Measurements from ENCODE around the gene NHERF2.

The NHERF2 gene

DNA sequence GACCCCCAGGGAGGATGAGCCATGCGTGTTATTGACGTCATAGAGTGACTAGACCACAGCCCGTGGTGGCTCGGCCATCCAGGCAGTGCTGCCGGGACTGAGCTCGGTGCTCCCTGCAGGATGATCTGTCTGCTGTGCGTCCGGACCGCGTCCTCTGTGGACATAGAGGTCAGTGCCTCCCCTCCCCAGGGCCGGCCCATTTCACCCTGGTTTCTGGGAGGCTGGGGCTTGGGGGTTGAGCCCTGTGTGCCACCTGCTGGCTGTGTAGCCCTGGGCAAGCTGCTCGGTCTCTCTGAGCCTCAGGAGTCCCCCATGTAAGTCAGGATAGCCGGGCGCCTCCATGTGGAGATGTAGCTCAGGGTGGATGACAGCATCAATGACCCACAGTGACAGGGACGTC is 29.4 kb downstream of the NHERF2 start:
- H3K27me3 ChIP-seq (ENCODE audit: control insufficient read depth in 3 of 3, insufficient read depth in 3 of 3, low read depth in 1 of 3, low read length in 3 of 3), result no peaks in the 10 kb centered on the region
- H3K14ac ChIP-seq (ENCODE audit: low read length), result no peak overlapping the region
- no peak for DNase-seq (ENCODE audit: low spot score)
- H3K4me3 ChIP-seq (ENCODE audit: low read length in 2 of 2), result peak overlapping the region in 1 of 2 donors; percentile 43
- H4K8ac ChIP-seq (ENCODE audit: low read depth, low read length), result no peak overlapping the region
- H2BK15ac ChIP-seq (ENCODE audit: low read length), result no peak overlapping the region
- H3K9ac ChIP-seq (ENCODE audit: low read depth, low read length, poor library complexity), result no peak overlapping the region
- peaks cover 38 to 77% of the 10 kb centered on the region in 2 donors for H3K36me3 ChIP-seq (replicated peaks in 1 of 2; ENCODE audit: control insufficient read depth in 2 of 2, insufficient read depth in 2 of 2, low read length in 2 of 2)
- H3K27ac ChIP-seq (replicated peaks; ENCODE audit: low read length), result no peak overlapping the region
- H3K4ac ChIP-seq (ENCODE audit: low read length), result no peak overlapping the region
- no peak overlapping the region for H3K23ac ChIP-seq (ENCODE audit: low read depth, low read length, poor library complexity)
- no CpG with 5 or more reads among the region's 15 CpGs for WGBS, 2 donors (ENCODE audit: extremely low coverage in 2 of 2, insufficient read length in 2 of 2, insufficient replicate concordance in 1 of 2)
- no peak overlapping the region for H2BK12ac ChIP-seq (ENCODE audit: low read length)
- H3K4me1 ChIP-seq (ENCODE audit: control insufficient read depth in 2 of 2, insufficient read depth in 1 of 2, low read depth in 1 of 2, low read length in 2 of 2), result peaks cover 0 to 13% of the 10 kb centered on the region in 2 donors
- no peaks in the 10 kb centered on the region for H3K9me3 ChIP-seq (replicated peaks in 1 of 2; ENCODE audit: control insufficient read depth in 2 of 2, insufficient read depth in 1 of 2, low read depth in 1 of 2, low read length in 2 of 2)
- H3K79me1 ChIP-seq (ENCODE audit: low read depth, low read length), result peaks cover 2% of the 10 kb centered on the region
- H3K18ac ChIP-seq (ENCODE audit: low read length), result no peak overlapping the region
- H3K4me2 ChIP-seq (ENCODE audit: insufficient read depth, low read length, poor library complexity, severe bottlenecking), result no peak overlapping the region
- no peak overlapping the region for H4K91ac ChIP-seq (ENCODE audit: low read depth, low read length, poor library complexity)
- H2AFZ ChIP-seq (ENCODE audit: low read length), result no peak overlapping the region
- no peak overlapping the region for H2BK5ac ChIP-seq (ENCODE audit: low read length)
- peak overlapping the region; percentile 3 for H2AK5ac ChIP-seq (ENCODE audit: low read depth, low read length)
- H2BK120ac ChIP-seq (ENCODE audit: low read depth, low read length), result no peak overlapping the region

DNA sequence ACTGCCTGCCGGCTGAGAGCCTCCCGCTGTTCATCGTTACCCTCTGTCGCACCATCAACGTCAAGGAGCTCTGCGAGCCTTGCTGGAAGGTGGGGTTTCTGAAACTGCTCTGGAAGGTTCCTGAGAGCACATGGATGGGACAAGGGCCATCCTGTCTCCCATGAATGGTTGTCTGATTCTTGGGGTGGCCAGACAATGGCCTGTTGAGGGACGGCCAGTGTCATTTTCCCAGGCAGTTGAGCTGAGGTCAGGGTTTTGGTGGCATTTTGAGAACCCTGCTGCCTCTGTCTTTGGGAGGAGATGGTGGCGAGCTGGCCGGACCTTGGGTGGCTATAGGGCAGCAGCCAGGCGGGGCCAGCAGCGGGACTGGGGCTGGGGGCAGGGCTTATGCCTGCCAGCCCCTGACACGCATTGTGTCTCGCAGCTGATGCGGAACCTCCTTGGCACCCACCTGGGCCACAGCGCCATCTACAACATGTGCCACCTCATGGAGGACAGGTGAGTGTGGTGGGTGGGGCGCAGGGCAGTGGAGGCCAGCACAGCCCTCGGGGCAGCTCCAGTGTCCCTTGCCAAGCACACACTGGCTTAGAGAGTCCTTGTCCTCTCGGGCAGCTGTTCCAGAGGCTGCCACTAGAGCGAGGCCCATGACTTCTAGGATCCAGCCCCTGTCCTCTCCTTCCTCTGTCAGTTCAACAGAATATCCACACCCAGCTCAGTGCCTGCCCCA is 30.1 kb downstream of the NHERF2 start:
- H3K4me2 ChIP-seq (ENCODE audit: insufficient read depth, low read length, poor library complexity, severe bottlenecking), result no peak overlapping the region
- H3K23ac ChIP-seq (ENCODE audit: low read depth, low read length, poor library complexity), result peak overlapping the region; percentile 75
- H2AFZ ChIP-seq (ENCODE audit: low read length), result no peak overlapping the region
- no peak overlapping the region for H3K14ac ChIP-seq (ENCODE audit: low read length)
- peak overlapping the region; percentile 70 for H3K4ac ChIP-seq (ENCODE audit: low read length)
- H2BK12ac ChIP-seq (ENCODE audit: low read length), result peak overlapping the region; percentile 86
- peak overlapping the region; percentile 59 for H3K18ac ChIP-seq (ENCODE audit: low read length)
- H2BK15ac ChIP-seq (ENCODE audit: low read length), result no peak overlapping the region
- H2BK120ac ChIP-seq (ENCODE audit: low read depth, low read length), result no peak overlapping the region
- peak overlapping the region; percentile 93 for H4K8ac ChIP-seq (ENCODE audit: low read depth, low read length)
- peaks cover 0 to 13% of the 10 kb centered on the region in 2 donors for H3K4me1 ChIP-seq (ENCODE audit: control insufficient read depth in 2 of 2, insufficient read depth in 1 of 2, low read depth in 1 of 2, low read length in 2 of 2)
- H2BK5ac ChIP-seq (ENCODE audit: low read length), result no peak overlapping the region
- DNase-seq (ENCODE audit: low spot score), result no peak
- H3K27ac ChIP-seq (replicated peaks; ENCODE audit: low read length), result no peak overlapping the region
- peaks cover 2% of the 10 kb centered on the region for H3K79me1 ChIP-seq (ENCODE audit: low read depth, low read length)
- H3K36me3 ChIP-seq (replicated peaks in 1 of 2; ENCODE audit: control insufficient read depth in 2 of 2, insufficient read depth in 2 of 2, low read length in 2 of 2), result peaks cover 36 to 74% of the 10 kb centered on the region in 2 donors
- H3K9ac ChIP-seq (ENCODE audit: low read depth, low read length, poor library complexity), result peak overlapping the region; percentile 83
- H3K9me3 ChIP-seq (replicated peaks in 1 of 2; ENCODE audit: control insufficient read depth in 2 of 2, insufficient read depth in 1 of 2, low read depth in 1 of 2, low read length in 2 of 2), result no peaks in the 10 kb centered on the region
- no peak overlapping the region for H4K91ac ChIP-seq (ENCODE audit: low read depth, low read length, poor library complexity)
- H3K4me3 ChIP-seq (ENCODE audit: low read length in 2 of 2), result peak overlapping the region in 1 of 2 donors; percentile 43
- peak overlapping the region; percentile 81 for H2AK5ac ChIP-seq (ENCODE audit: low read depth, low read length)
- H3K27me3 ChIP-seq (ENCODE audit: control insufficient read depth in 3 of 3, insufficient read depth in 3 of 3, low read depth in 1 of 3, low read length in 3 of 3), result no peaks in the 10 kb centered on the region
- no CpG with 5 or more reads among the region's 19 CpGs for WGBS, 2 donors (ENCODE audit: extremely low coverage in 2 of 2, insufficient read length in 2 of 2, insufficient replicate concordance in 1 of 2)

GRCh38 chr16:2057438-2057837 is 30.7 kb downstream of the NHERF2 start:
- Histone ChIP-seq H3K4me3 (ENCODE audit: low read length in 2 of 2) (no peak overlapping the region), H3K27me3 (ENCODE audit: control insufficient read depth in 3 of 3, insufficient read depth in 3 of 3, low read depth in 1 of 3, low read length in 3 of 3) (no peaks in the 10 kb centered on the region), H2BK15ac (ENCODE audit: low read length) (no peak overlapping the region), H3K79me1 (ENCODE audit: low read depth, low read length) (peaks cover 2% of the 10 kb centered on the region), H2AFZ (ENCODE audit: low read length) (no peak overlapping the region), H3K23ac (ENCODE audit: low read depth, low read length, poor library complexity) (peak overlapping the region; percentile 55), H4K91ac (ENCODE audit: low read depth, low read length, poor library complexity) (no peak overlapping the region), H3K9ac (ENCODE audit: low read depth, low read length, poor library complexity) (peak overlapping the region; percentile 14), H2BK12ac (ENCODE audit: low read length) (no peak overlapping the region), H2AK5ac (ENCODE audit: low read depth, low read length) (peak overlapping the region; percentile 81), H2BK5ac (ENCODE audit: low read length) (peak overlapping the region; percentile 93), H3K18ac (ENCODE audit: low read length) (peak overlapping the region; percentile 59), H2BK120ac (ENCODE audit: low read depth, low read length) (no peak overlapping the region), H3K27ac (replicated peaks; ENCODE audit: low read length) (no peak overlapping the region), H3K4me1 (ENCODE audit: control insufficient read depth in 2 of 2, insufficient read depth in 1 of 2, low read depth in 1 of 2, low read length in 2 of 2) (peaks cover 0 to 13% of the 10 kb centered on the region in 2 donors), H3K4me2 (ENCODE audit: insufficient read depth, low read length, poor library complexity, severe bottlenecking) (no peak overlapping the region), H3K14ac (ENCODE audit: low read length) (no peak overlapping the region), H3K4ac (ENCODE audit: low read length) (no peak overlapping the region), H3K36me3 (replicated peaks in 1 of 2; ENCODE audit: control insufficient read depth in 2 of 2, insufficient read depth in 2 of 2, low read length in 2 of 2) (peaks cover 32 to 74% of the 10 kb centered on the region in 2 donors), H3K9me3 (replicated peaks in 1 of 2; ENCODE audit: control insufficient read depth in 2 of 2, insufficient read depth in 1 of 2, low read depth in 1 of 2, low read length in 2 of 2) (no peaks in the 10 kb centered on the region), H4K8ac (ENCODE audit: low read depth, low read length) (peak overlapping the region; percentile 93)
- no peak for DNase-seq (ENCODE audit: low spot score)
- WGBS, 2 donors (ENCODE audit: extremely low coverage in 2 of 2, insufficient read length in 2 of 2, insufficient replicate concordance in 1 of 2), result no CpG with 5 or more reads among the region's 10 CpGs

DNA sequence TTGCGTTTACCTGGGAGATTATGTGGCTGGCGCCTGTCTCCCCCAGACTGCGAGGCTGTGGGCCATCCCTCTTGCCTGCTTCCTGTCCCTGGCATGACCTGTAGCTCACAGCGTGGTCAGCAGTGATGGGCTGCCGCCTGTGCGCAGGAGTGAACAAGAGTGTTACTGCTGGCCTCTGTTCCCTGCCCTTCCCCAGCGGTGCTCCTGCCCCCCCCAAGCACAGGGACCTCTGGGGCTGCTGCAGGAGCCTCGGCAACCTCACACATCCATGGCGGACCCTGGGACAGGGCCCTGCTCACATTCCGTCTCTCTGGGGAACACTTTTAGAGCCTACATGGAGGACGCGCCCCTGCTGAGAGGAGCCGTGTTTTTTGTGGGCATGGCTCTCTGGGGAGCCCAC is 31.7 kb downstream of the NHERF2 start:
- H3K79me1 ChIP-seq (ENCODE audit: low read depth, low read length), result peaks cover 2% of the 10 kb centered on the region
- H2AFZ ChIP-seq (ENCODE audit: low read length), result no peak overlapping the region
- peak overlapping the region; percentile 89 for H3K4ac ChIP-seq (ENCODE audit: low read length)
- H3K36me3 ChIP-seq (replicated peaks in 1 of 2; ENCODE audit: control insufficient read depth in 2 of 2, insufficient read depth in 2 of 2, low read length in 2 of 2), result peaks cover 25 to 69% of the 10 kb centered on the region in 2 donors
- H4K91ac ChIP-seq (ENCODE audit: low read depth, low read length, poor library complexity), result peak overlapping the region; percentile 96
- peak overlapping the region; percentile 32 for H3K4me2 ChIP-seq (ENCODE audit: insufficient read depth, low read length, poor library complexity, severe bottlenecking)
- peak overlapping the region; percentile 37 for H3K9ac ChIP-seq (ENCODE audit: low read depth, low read length, poor library complexity)
- peak overlapping the region; percentile 5 for H4K8ac ChIP-seq (ENCODE audit: low read depth, low read length)
- no peak for DNase-seq (ENCODE audit: low spot score)
- no peak overlapping the region for H3K4me3 ChIP-seq (ENCODE audit: low read length in 2 of 2)
- H2BK120ac ChIP-seq (ENCODE audit: low read depth, low read length), result peak overlapping the region; percentile 97
- H3K14ac ChIP-seq (ENCODE audit: low read length), result peak overlapping the region; percentile 84
- H3K27ac ChIP-seq (replicated peaks; ENCODE audit: low read length), result peak overlapping the region; percentile 94
- peak overlapping the region; percentile 46 for H2BK15ac ChIP-seq (ENCODE audit: low read length)
- WGBS, 2 donors (ENCODE audit: extremely low coverage in 2 of 2, insufficient read length in 2 of 2, insufficient replicate concordance in 1 of 2), result no CpG with 5 or more reads among the region's 13 CpGs
- H3K4me1 ChIP-seq (ENCODE audit: control insufficient read depth in 2 of 2, insufficient read depth in 1 of 2, low read depth in 1 of 2, low read length in 2 of 2), result peaks cover 0 to 13% of the 10 kb centered on the region in 2 donors
- H3K18ac ChIP-seq (ENCODE audit: low read length), result peak overlapping the region; percentile 98
- H3K9me3 ChIP-seq (replicated peaks in 1 of 2; ENCODE audit: control insufficient read depth in 2 of 2, insufficient read depth in 1 of 2, low read depth in 1 of 2, low read length in 2 of 2), result no peaks in the 10 kb centered on the region
- H3K23ac ChIP-seq (ENCODE audit: low read depth, low read length, poor library complexity), result no peak overlapping the region
- peak overlapping the region; percentile 93 for H2BK5ac ChIP-seq (ENCODE audit: low read length)
- H2BK12ac ChIP-seq (ENCODE audit: low read length), result peak overlapping the region; percentile 88
- H3K27me3 ChIP-seq (ENCODE audit: control insufficient read depth in 3 of 3, insufficient read depth in 3 of 3, low read depth in 1 of 3, low read length in 3 of 3), result no peaks in the 10 kb centered on the region
- H2AK5ac ChIP-seq (ENCODE audit: low read depth, low read length), result peak overlapping the region; percentile 100

Measured in neuronal stem cell (in vitro differentiated cells).